HCT116 (cell line): Measurements from ENCODE around the gene SHISA4.

Source experiments
- CTCF ChIP-seq, 3 experiments: fragments of 200-600 bp in 1 of 3; sonication (generic) in 1 of 3; IDR thresholded peaks in 2 of 3; conservative IDR thresholded peaks in 1 of 3; 2 replicates each; pipeline ENCODE4 v1.5.1; 2012 to 2017; ENCODE audit warnings: low read depth in 2 of 3, low read length in 2 of 3, antibody characterized with exemption in 1 of 3, borderline replicate concordance in 1 of 3, control low read depth in 1 of 3, mild to moderate bottlenecking in 1 of 3, mixed read lengths in 1 of 3, mixed run types in 1 of 3, moderate library complexity in 1 of 3; ENCODE audit not compliant: insufficient read depth in 1 of 3
- EZH2 ChIP-seq: fragments of 200-600 bp; sonication (generic); IDR thresholded peaks from 2 replicates; pipeline ENCODE4 v1.6.1; 2017; ENCODE audit warnings: antibody characterized with exemption, mixed run types
- TF ChIP-seq, protein P1 (sequence below): IDR thresholded peaks from 2 replicates; pipeline ENCODE4 v1.6.1; 2012; ENCODE audit warnings: low read depth

GRCh38 chr1:201893431-201893830 lies 4.7 kb downstream of the SHISA4 start:
- TF ChIP-seq, protein P1, sequence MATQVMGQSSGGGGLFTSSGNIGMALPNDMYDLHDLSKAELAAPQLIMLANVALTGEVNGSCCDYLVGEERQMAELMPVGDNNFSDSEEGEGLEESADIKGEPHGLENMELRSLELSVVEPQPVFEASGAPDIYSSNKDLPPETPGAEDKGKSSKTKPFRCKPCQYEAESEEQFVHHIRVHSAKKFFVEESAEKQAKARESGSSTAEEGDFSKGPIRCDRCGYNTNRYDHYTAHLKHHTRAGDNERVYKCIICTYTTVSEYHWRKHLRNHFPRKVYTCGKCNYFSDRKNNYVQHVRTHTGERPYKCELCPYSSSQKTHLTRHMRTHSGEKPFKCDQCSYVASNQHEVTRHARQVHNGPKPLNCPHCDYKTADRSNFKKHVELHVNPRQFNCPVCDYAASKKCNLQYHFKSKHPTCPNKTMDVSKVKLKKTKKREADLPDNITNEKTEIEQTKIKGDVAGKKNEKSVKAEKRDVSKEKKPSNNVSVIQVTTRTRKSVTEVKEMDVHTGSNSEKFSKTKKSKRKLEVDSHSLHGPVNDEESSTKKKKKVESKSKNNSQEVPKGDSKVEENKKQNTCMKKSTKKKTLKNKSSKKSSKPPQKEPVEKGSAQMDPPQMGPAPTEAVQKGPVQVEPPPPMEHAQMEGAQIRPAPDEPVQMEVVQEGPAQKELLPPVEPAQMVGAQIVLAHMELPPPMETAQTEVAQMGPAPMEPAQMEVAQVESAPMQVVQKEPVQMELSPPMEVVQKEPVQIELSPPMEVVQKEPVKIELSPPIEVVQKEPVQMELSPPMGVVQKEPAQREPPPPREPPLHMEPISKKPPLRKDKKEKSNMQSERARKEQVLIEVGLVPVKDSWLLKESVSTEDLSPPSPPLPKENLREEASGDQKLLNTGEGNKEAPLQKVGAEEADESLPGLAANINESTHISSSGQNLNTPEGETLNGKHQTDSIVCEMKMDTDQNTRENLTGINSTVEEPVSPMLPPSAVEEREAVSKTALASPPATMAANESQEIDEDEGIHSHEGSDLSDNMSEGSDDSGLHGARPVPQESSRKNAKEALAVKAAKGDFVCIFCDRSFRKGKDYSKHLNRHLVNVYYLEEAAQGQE, result no peak
- TF ChIP-seq CTCF (IDR thresholded peaks at IDR 0.05 in 2 of 3, conservative IDR thresholded peaks at IDR 0.05 in 1 of 3; ENCODE audit: borderline replicate concordance in 1 of 3, insufficient read depth in 1 of 3, low read depth in 2 of 3, low read length in 2 of 3) (no peak), EZH2 (no peak)
